PFSK-1 (cell line): ENCODE measurements around the gene ECHS1.

ENCODE experiments used
- FOXP2 ChIP-seq: optimal IDR thresholded peaks from 2 replicates; pipeline ENCODE3; 2011; ENCODE audit warnings: borderline replicate concordance, control low read depth, inconsistent platforms; ENCODE audit not compliant: insufficient read depth; ENCODE audit errors: extremely low read length, extremely low read depth
- POLR2AphosphoS5 ChIP-seq: IDR thresholded peaks from 2 replicates; pipeline ENCODE4 v1.6.1; 2012; ENCODE audit warnings: low read depth, mild to moderate bottlenecking, control low read depth, low read length, moderate library complexity
- SIN3A ChIP-seq: IDR thresholded peaks from 2 replicates; pipeline ENCODE4 v1.6.1; 2012; ENCODE audit warnings: mild to moderate bottlenecking, low read length, moderate library complexity, borderline replicate concordance; ENCODE audit not compliant: insufficient read depth
- TAF1 ChIP-seq: IDR thresholded peaks from 2 replicates; pipeline ENCODE4 v1.6.1; 2012; ENCODE audit warnings: low read length, control low read depth, borderline replicate concordance; ENCODE audit not compliant: insufficient read depth
- TF ChIP-seq, protein P1 (sequence below), 2 experiments: IDR thresholded peaks; 2 replicates each; pipeline versions ENCODE4 v1.6.1 to v1.8.0; 2011 to 2012; ENCODE audit warnings: low read depth in 2 of 2, low read length in 2 of 2, control low read depth in 1 of 2, inconsistent platforms in 1 of 2, mild to moderate bottlenecking in 1 of 2, moderate library complexity in 1 of 2; ENCODE audit not compliant: insufficient read depth in 1 of 2

ECHS1 gene

DNA sequence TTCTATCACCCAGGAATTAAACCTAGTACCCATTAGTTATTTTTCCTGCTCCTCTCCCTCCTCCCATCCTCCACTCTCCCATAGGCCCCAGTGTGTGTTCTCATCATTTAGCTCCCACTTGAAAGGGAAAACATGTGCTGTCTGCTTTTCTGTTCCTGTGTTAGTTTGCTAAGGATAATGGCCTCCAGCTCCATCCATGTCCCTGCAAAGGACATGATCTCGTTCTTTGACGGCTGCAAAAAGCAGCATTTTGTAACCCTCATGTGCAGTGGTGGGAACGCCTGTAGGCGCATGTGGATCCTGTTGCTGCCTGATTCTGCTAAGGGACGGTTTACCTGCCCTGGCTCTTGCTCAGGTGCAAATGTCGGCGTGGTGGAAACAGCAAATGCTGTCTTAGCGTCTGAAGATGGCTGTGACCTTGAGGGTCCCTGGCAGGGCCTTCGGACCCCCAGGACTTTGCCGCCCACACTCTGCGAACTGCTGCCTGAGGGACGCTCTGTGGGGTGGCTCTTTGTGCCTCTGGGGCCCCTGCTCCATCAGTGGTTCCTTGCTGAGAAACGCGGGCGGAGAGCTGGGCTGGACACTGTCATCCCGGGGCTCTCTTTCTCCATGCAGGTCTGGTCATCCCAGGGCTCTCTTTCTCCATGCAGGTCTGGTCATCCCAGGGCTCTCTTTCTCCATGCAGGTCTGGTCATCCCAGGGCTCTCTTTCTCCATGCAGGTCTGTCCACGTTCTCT is 15.2 kb upstream of the ECHS1 start:
- TF ChIP-seq, protein P1, sequence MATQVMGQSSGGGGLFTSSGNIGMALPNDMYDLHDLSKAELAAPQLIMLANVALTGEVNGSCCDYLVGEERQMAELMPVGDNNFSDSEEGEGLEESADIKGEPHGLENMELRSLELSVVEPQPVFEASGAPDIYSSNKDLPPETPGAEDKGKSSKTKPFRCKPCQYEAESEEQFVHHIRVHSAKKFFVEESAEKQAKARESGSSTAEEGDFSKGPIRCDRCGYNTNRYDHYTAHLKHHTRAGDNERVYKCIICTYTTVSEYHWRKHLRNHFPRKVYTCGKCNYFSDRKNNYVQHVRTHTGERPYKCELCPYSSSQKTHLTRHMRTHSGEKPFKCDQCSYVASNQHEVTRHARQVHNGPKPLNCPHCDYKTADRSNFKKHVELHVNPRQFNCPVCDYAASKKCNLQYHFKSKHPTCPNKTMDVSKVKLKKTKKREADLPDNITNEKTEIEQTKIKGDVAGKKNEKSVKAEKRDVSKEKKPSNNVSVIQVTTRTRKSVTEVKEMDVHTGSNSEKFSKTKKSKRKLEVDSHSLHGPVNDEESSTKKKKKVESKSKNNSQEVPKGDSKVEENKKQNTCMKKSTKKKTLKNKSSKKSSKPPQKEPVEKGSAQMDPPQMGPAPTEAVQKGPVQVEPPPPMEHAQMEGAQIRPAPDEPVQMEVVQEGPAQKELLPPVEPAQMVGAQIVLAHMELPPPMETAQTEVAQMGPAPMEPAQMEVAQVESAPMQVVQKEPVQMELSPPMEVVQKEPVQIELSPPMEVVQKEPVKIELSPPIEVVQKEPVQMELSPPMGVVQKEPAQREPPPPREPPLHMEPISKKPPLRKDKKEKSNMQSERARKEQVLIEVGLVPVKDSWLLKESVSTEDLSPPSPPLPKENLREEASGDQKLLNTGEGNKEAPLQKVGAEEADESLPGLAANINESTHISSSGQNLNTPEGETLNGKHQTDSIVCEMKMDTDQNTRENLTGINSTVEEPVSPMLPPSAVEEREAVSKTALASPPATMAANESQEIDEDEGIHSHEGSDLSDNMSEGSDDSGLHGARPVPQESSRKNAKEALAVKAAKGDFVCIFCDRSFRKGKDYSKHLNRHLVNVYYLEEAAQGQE (IDR thresholded peaks at IDR 0.05; ENCODE audit: insufficient read depth in 1 of 2, low read depth in 2 of 2, low read length in 2 of 2), result no peak
- no peak for TF ChIP-seq TAF1
- no peak for TF ChIP-seq FOXP2
- TF ChIP-seq POLR2AphosphoS5, result no peak
- TF ChIP-seq SIN3A, result no peak

DNA sequence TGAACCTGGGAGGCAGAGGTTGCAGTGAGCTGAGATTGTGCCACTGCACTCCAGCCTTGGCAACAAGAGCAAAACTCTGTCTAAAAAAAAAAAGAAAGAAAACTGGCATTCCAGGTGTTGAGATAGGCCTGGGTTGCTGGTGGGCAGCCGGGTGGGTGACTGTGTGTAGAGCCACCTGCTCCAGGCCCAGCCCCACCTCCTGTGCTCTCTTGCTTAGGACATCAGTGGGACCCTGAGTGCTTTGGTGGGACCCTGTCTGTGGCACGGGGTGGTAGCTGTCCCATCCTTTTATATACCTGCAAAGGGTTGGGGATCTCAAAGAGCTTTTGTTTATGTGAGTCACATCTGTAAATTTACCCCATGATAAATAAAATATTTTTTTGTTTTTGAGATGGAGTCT is 12.1 kb upstream of the ECHS1 start:
- TF ChIP-seq, protein P1 (IDR thresholded peaks at IDR 0.05; ENCODE audit: insufficient read depth in 1 of 2, low read depth in 2 of 2, low read length in 2 of 2), result no peak

DNA sequence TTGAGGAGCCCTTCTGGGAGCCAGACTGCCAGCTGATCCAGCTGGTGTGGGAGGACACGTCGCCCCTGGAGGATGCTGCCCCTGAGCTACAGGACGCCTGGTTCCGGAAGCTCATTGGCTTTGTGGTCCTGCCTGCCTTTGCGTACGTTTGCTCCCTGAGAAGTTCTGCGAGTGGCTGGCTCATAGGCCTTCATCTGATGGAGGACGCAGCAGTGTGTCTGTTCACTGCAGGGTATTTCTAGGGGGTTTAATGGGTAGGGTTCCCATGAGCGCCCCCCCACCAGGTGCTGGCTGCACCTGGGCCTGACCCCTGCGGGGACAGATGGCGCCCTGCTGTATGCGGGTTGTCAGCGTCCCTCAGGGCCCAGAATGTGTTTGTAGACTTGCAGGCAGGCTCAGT is 10.9 kb upstream of the ECHS1 start:
- TF ChIP-seq POLR2AphosphoS5 (no peak), TAF1 (no peak), SIN3A (no peak), FOXP2 (no peak)
- TF ChIP-seq, protein P1 (IDR thresholded peaks at IDR 0.05; ENCODE audit: insufficient read depth in 1 of 2, low read depth in 2 of 2, low read length in 2 of 2), result no peak

DNA sequence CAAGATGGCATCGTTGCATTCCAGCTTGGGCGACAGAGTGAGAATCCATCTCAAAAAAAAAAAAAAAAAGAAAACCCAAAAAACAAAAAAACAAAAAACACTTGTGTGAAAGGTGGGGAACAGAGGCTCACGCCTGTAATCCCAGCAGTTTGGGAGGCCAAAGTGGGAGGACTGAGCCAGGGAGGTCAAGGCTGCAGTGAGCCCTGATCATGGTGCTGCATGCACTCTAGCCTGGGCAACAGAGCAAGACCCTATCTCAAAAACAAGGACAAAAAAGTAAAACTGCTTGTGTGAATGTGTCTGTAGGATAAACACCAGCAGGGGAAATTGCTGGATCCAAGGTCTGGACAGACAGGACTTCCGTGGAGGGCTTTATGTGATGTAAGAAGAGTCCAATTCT is 10.4 kb upstream of the ECHS1 start:
- TF ChIP-seq, protein P1 (IDR thresholded peaks at IDR 0.05; ENCODE audit: insufficient read depth in 1 of 2, low read depth in 2 of 2, low read length in 2 of 2), result no peak
- TF ChIP-seq POLR2AphosphoS5 (no peak), FOXP2 (no peak), SIN3A (no peak), TAF1 (no peak)

DNA sequence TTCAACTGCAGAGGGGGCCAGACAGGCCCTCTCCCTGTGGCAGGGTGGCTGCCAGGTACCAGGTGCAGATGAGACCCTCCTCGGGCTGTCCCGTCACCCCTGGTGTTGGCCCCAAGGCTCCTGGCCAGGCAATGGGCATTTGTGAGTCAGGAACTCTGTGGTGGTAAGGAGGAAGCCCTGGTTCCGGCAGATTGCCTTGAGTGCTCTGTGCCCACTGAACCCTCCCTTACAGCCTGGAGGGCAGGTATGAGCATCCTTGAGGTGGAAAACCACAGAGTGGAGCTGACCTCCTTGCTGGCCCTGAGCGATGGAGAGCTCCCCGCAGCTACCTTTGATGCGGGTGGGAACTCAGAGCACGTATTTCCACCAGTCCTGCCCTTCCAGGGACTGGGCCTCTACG is 7.9 kb upstream of the ECHS1 start:
- TF ChIP-seq, protein P1 (IDR thresholded peaks at IDR 0.05; ENCODE audit: insufficient read depth in 1 of 2, low read depth in 2 of 2, low read length in 2 of 2), result no peak
- TF ChIP-seq FOXP2 (no peak), SIN3A (no peak), TAF1 (no peak), POLR2AphosphoS5 (no peak)
